HG03060 (cell line): ENCODE data around the gene PPP1R14B.

Experiments used
- ATAC-seq: cut with Tn5 transposase; IDR thresholded peaks from one replicate; pipeline ENCODE4 v1.9.1; 2021; ENCODE audit warnings: low read depth, moderate number of reproducible peaks; ENCODE audit not compliant: unreplicated experiment

PPP1R14B gene

GRCh38 chr11:64262271-64263002 lies 15.7 kb upstream of the PPP1R14B start:
- no peak for ATAC-seq

GRCh38 chr11:64261556-64262080 lies 14.9 kb upstream of the PPP1R14B start:
- ATAC-seq: no peak

- ATAC-seq: no peak
Measured at GRCh38 chr11:64260147-64260708, 13.5 kb upstream of the PPP1R14B start.

GRCh38 chr11:64259533-64260067 lies 12.9 kb upstream of the PPP1R14B start:
- no peak for ATAC-seq

- ATAC-seq: no peak
Measured at GRCh38 chr11:64258946-64259532, 12.3 kb upstream of the PPP1R14B start.

- no peak for ATAC-seq
Measured at GRCh38 chr11:64258356-64258755, 11.6 kb upstream of the PPP1R14B start.

- no peak for ATAC-seq
Measured at GRCh38 chr11:64256300-64256699, 9.6 kb upstream of the PPP1R14B start.

GRCh38 chr11:64255135-64256128 lies 8.7 kb upstream of the PPP1R14B start:
- ATAC-seq: no peak

- no peak for ATAC-seq
Measured at GRCh38 chr11:64254326-64254725, 7.6 kb upstream of the PPP1R14B start.

- ATAC-seq: no peak
Measured at GRCh38 chr11:64253481-64253880, 6.7 kb upstream of the PPP1R14B start.

GRCh38 chr11:64253043-64253442 lies 6.3 kb upstream of the PPP1R14B start:
- no peak for ATAC-seq

- no peak for ATAC-seq
Measured at GRCh38 chr11:64252003-64252872, 5.5 kb upstream of the PPP1R14B start.

- no peak for ATAC-seq
Measured at GRCh38 chr11:64251753-64252002, 4.9 kb upstream of the PPP1R14B start.

- ATAC-seq: no peak
Measured at GRCh38 chr11:64251016-64251752, 4.4 kb upstream of the PPP1R14B start, which contains the start of gene PLCB3. PLCB3 (plus strand) TSS chr11:64251530; CDS start chr11:64251650, 120 bp downstream.

GRCh38 chr11:64250415-64251015 lies 3.8 kb upstream of the PPP1R14B start:
- no peak for ATAC-seq

GRCh38 chr11:64249563-64250414 lies 3.0 kb upstream of the PPP1R14B start:
- no peak for ATAC-seq

GRCh38 chr11:64249038-64249437 lies 2.3 kb upstream of the PPP1R14B start:
- no peak for ATAC-seq

GRCh38 chr11:64248578-64248977 lies 1.8 kb upstream of the PPP1R14B start:
- no peak for ATAC-seq
